ENCODE measurements around the gene CTSW. TPM values are rescaled to one million over a fixed set of nuclear protein-coding genes. Genes with fewer than 3 reads are reported as not detected.
"Not testable (repeated sequence)": the region's sequence is repeated elsewhere in the genome, so short reads cannot be mapped to it uniquely, and the experiment has no call there.

The CTSW gene, protein sequence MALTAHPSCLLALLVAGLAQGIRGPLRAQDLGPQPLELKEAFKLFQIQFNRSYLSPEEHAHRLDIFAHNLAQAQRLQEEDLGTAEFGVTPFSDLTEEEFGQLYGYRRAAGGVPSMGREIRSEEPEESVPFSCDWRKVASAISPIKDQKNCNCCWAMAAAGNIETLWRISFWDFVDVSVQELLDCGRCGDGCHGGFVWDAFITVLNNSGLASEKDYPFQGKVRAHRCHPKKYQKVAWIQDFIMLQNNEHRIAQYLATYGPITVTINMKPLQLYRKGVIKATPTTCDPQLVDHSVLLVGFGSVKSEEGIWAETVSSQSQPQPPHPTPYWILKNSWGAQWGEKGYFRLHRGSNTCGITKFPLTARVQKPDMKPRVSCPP
- 1 to 10 TPM in 1 of 4 donors, under 1 TPM in 3; 0.45 to 1.7 (median 0.64) TPM for total RNA-seq
- polyA plus RNA-seq: 0.79 TPM
- long read RNA-seq, donor 1, partial matches to known transcripts: 0 of 1 reads
- long read RNA-seq, donor 1, other reads (novel, unspliced or antisense): 0 of 1 reads
- long read RNA-seq, donor 2, partial matches to known transcripts: 0 of 1 reads
- long read RNA-seq, donor 2, other reads (novel, unspliced or antisense): 1 of 1 reads
- long read RNA-seq, donor 3: 0 reads
- long read RNA-seq, donor 4, partial matches to known transcripts: 0 of 2 reads
- long read RNA-seq, donor 4, other reads (novel, unspliced or antisense): 2 of 2 reads

DNA sequence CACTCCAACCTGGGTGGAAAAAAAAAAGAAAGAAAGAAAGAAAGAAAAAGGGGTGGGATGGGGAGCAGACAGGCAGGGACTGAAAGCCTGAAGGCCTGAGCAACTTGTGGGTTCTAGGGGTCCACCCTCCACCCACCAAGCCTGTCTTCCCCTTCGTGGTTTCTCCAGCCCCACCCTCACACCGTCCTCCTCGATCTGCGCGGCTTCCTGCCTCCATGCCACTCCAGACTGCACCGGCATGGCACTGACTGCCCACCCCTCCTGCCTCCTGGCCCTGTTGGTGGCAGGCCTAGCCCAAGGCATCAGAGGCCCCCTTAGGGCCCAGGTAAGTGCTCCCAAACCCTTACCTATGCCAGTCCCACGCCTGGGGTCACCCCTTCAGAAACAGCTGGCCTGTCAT lies at the start of gene CTSW:
Gene CTSW (plus strand): TSS at position 221 of the 400 bp plus-strand sequence. CDS start 18 bp downstream, at position 239.
- WGBS: 41% methylated on average over 7 of the region's 7 CpGs
- DNase-seq (peak in 2 of 3 donors; percentile 53 to 66), ATAC-seq (no peak)
- intact Hi-C loops (cut with DNase I): loop anchor here in 2 of 4 donors (5.0 to 10.0 kb wide), 2 partner anchors 85 to 108 kb away; partner anchors contain the start of gene SART1 (in 1 of the 2)
- Histone ChIP-seq H3K4me1 (ENCODE audit: control insufficient read depth, insufficient read depth, low read length) (no peaks in the 10 kb centered on the region), H3K9me3 (ENCODE audit: control insufficient read depth, low read length) (no peaks in the 10 kb centered on the region), H3K4me3 (ENCODE audit: low read length) (no peak within 1 kb of the TSS), H3K27ac (ENCODE audit: low read length) (no peak within 1 kb of the TSS), H3K27me3 (ENCODE audit: control insufficient read depth, insufficient read depth) (no peaks in the 10 kb centered on the region)

DNA sequence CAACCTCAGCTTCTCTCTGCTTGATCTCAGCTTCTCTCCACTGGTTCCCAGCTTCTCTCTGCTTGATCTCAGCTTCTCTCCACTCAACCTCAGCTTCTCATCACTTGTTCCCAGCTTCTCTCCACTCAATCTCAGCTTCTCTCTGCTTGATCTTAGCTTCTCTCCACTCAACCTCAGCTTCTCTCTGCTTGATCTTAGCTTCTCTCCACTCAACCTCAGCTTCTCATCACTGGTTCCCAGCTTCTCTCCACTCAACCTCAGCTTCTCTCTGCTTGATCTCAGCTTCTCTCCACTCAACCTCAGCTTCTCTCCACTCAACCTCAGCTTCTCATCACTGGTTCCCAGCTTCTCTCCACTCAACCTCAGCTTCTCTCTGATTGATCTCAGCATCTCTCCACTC lies 47.4 kb upstream of the CTSW start:
- H3K27ac ChIP-seq (ENCODE audit: low read length); H3K27me3 ChIP-seq (ENCODE audit: control insufficient read depth, insufficient read depth); H3K4me1 ChIP-seq (ENCODE audit: control insufficient read depth, insufficient read depth, low read length); H3K9me3 ChIP-seq (ENCODE audit: control insufficient read depth, low read length); ATAC-seq; DNase-seq; intact Hi-C loops (cut with DNase I); H3K4me3 ChIP-seq (ENCODE audit: low read length): not testable (repeated sequence)

DNA sequence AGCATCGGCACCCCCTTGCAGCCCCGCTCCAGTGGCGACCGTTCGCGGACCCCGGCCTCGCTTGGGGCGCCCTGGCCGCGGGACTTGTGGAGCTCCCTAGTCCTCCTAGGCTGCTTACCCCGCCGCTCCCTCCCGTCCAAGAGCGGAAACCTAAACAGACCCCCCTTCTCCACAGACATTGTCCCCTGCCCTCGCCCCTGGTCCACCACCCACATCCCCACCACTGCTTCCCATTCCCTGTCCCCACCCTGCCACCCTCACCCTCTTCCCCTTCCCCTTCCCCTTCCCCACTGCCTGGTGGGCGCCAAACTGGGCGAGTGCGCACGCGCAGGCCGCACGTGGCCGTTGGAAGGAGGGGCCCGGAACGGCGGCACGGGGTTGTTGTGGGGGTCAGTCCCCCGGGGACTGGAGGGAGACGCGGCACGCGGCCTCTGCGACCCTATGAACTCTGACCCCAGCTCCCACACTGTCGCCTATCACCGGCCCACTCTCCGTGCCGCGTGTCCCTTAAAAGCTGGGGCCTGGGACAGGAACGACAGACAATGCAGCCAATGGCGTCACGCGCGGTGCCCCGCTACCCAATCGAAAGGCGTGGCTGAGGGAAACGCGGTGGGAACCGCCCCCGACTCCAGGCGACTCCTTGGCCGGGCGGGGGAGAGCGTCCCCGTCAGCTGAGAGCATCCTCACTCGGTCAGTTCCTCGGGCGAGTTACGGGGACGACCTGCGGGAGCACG lies 46.2 kb upstream of the CTSW start, which contains the start of gene SNX32:
Gene SNX32 (plus strand): TSS at position 667 of the 734 bp plus-strand sequence. CDS start 103 bp downstream, outside the sequence.
- peak; percentile 100 for ATAC-seq
- Histone ChIP-seq H3K4me3 (ENCODE audit: low read length) (peak within 1 kb of the TSS; percentile 45), H3K27me3 (ENCODE audit: control insufficient read depth, insufficient read depth) (no peaks in the 10 kb centered on the region), H3K27ac (ENCODE audit: low read length) (no peak within 1 kb of the TSS), H3K4me1 (ENCODE audit: control insufficient read depth, insufficient read depth, low read length) (peaks cover 4% of the 10 kb centered on the region), H3K9me3 (ENCODE audit: control insufficient read depth, low read length) (no peaks in the 10 kb centered on the region)
- under 1% methylated on average over 63 of the region's 63 CpGs for WGBS
- peak; percentile 96 to 99 (median 98) for DNase-seq
- intact Hi-C loops (cut with DNase I): no loop called here

DNA sequence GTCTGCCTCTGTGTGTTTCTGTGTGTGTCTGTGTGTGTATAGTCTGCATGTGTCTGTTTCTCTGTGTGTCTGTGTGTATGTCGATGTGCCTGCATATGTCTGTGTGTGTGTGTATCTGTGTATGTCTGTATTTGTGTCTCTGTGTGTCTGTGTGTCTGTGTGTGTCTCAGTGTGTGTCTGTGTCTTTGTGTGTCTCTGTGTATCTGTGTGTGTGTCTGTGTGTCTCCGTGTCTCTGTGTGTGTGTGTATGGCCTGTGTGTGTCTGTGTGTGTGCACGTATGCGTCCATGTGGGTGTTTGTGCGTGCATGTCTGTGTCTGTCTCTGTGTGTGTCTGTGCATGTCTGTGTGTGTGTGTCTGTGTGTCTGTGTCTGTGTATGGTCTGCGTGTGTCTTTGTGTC lies 45.4 kb upstream of the CTSW start:
- Histone ChIP-seq H3K4me3 (ENCODE audit: low read length) (peak overlapping the region; percentile 0), H3K4me1 (ENCODE audit: control insufficient read depth, insufficient read depth, low read length) (peaks cover 4% of the 10 kb centered on the region), H3K27ac (ENCODE audit: low read length) (no peak overlapping the region), H3K9me3 (ENCODE audit: control insufficient read depth, low read length) (no peaks in the 10 kb centered on the region), H3K27me3 (ENCODE audit: control insufficient read depth, insufficient read depth) (no peaks in the 10 kb centered on the region)
- ATAC-seq (no peak), DNase-seq (no peak)
- WGBS: 35% methylated on average over 6 of the region's 6 CpGs
- intact Hi-C loops (cut with DNase I): no loop called here

DNA sequence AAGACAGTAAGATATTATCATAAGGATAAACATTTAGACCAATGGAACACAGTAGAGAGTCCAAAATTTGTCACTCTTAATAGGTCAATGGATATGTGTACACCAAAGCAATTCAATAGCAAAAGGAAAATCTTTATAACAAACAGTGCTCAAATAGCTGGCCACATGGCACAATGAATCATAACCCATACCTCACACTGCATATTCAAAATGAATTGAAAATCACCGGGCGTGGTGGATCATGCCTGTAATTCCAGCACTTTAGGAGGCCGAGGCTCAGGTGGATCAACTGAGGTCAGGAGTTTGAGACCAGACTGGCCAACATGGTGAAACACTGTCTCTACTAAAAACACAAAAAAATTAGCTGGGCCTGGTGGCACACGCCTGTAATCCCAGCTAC lies 37.5 kb upstream of the CTSW start:
- Histone ChIP-seq H3K4me3 (ENCODE audit: low read length) (no peak overlapping the region), H3K27ac (ENCODE audit: low read length) (no peak overlapping the region), H3K27me3 (ENCODE audit: control insufficient read depth, insufficient read depth) (no peaks in the 10 kb centered on the region), H3K4me1 (ENCODE audit: control insufficient read depth, insufficient read depth, low read length) (no peaks in the 10 kb centered on the region), H3K9me3 (ENCODE audit: control insufficient read depth, low read length) (no peaks in the 10 kb centered on the region)
- DNase-seq (no peak), ATAC-seq (no peak)
- WGBS: 93% methylated on average over 4 of the region's 4 CpGs
- intact Hi-C loops (cut with DNase I): no loop called here

DNA sequence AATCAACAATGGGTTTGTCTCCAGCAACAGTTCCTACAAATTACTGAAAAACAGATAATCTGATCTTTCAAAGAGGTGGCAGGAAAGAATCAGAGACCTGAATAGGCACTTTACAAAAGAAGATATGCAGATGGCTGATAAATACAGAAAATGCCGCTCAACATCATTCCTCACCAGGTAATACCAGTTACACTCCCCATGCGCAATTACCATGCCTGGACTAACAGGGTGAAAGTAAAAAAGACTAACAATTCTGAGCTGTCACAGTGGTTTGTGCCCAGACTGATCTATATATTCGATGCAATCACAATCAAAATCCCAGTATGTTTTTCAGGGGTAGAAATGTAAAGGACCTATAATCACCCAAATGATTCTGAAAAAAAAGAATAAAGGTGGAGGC lies 35.8 kb upstream of the CTSW start:
- WGBS: 92% methylated on average over 3 of the region's 3 CpGs
- Histone ChIP-seq H3K4me1 (ENCODE audit: control insufficient read depth, insufficient read depth, low read length) (no peaks in the 10 kb centered on the region), H3K27me3 (ENCODE audit: control insufficient read depth, insufficient read depth) (no peaks in the 10 kb centered on the region), H3K4me3 (ENCODE audit: low read length) (no peak overlapping the region), H3K9me3 (ENCODE audit: control insufficient read depth, low read length) (no peaks in the 10 kb centered on the region), H3K27ac (ENCODE audit: low read length) (no peak overlapping the region)
- ATAC-seq (no peak), DNase-seq (no peak)
- intact Hi-C loops (cut with DNase I): no loop called here

DNA sequence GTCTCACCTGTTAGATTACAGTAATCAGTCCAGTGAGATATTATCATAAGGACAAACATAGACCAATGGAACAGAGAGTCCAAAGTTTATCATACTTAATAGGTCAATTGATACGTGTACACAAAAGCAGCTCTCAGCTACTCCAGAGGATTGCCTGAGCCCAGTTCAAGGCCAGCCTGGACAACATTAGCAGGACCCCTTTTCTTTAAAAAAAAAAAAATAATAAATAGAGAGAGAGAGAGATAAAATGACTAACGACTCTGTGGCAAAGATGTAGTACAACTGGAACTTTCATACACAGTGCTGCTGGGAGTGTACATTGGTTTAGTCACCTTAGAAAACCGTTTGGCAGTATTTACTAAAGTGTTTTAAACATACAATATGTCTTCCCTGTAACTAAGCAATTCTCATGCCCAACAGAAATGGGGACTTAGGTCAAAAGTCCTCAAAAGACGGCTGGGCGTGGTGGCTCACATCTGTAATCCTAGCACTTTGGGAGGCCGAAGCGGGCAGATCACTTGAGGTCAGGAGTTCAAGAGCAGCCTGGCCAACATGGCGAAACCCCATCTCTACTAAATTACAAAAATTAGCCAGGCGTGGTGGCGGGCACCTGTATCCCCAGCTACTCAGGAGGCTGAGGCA lies 35.3 kb upstream of the CTSW start:
- no peaks in the 10 kb centered on the region for H3K27me3 ChIP-seq (ENCODE audit: control insufficient read depth, insufficient read depth)
- DNase-seq (no peak), ATAC-seq (no peak)
- WGBS: 88% methylated on average over 10 of the region's 10 CpGs
- no peak overlapping the region for H3K27ac ChIP-seq (ENCODE audit: low read length)
- no peak overlapping the region for H3K4me3 ChIP-seq (ENCODE audit: low read length)
- no peaks in the 10 kb centered on the region for H3K9me3 ChIP-seq (ENCODE audit: control insufficient read depth, low read length)
- intact Hi-C loops (cut with DNase I): no loop called here
- no peaks in the 10 kb centered on the region for H3K4me1 ChIP-seq (ENCODE audit: control insufficient read depth, insufficient read depth, low read length)

DNA sequence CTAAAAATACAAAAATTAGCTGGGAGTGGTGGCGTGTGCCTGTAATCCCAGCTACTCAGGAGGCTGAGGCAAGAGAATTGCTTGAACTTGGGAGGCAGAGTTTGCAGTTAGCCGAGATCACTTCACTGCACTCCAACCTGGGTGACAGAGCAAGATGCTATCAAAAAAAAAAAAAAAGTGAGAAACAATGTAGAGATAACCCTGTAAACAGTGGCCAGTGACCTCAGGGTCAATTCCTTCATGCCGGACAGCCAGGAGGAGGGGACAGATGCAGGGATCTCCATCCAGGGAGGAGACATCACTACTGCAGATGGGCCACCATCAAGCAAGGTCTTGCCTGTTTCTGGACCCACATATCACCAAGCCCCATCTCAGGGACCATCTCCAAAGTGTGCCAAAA lies 31.9 kb upstream of the CTSW start:
- 67% methylated on average over 3 of the region's 3 CpGs for WGBS
- Histone ChIP-seq H3K4me3 (ENCODE audit: low read length) (no peak overlapping the region), H3K4me1 (ENCODE audit: control insufficient read depth, insufficient read depth, low read length) (no peaks in the 10 kb centered on the region), H3K27me3 (ENCODE audit: control insufficient read depth, insufficient read depth) (no peaks in the 10 kb centered on the region), H3K27ac (ENCODE audit: low read length) (no peak overlapping the region), H3K9me3 (ENCODE audit: control insufficient read depth, low read length) (no peaks in the 10 kb centered on the region)
- no peak for DNase-seq
- no peak for ATAC-seq
- intact Hi-C loops (cut with DNase I): no loop called here

DNA sequence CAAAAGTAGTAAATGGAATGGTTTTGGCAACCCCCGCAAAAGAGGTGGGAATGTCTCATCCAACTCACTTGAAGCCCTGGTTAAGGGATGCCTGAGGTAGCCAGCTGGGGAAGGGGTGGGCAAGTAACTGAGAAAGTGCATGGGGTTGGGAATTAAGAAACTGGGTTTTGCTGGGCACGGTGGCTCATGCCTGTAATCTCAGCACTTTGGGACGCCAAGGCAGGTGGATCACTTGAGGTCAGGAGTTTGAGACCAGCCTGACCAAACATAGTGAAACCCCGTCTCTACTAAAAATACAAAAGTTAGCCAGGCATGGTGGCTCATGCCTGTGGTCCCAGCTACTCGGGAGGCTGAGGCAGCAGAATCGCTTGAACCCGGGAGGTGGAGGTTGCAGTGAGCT lies 30.9 kb upstream of the CTSW start:
- H3K4me1 ChIP-seq (ENCODE audit: control insufficient read depth, insufficient read depth, low read length); intact Hi-C loops (cut with DNase I); H3K4me3 ChIP-seq (ENCODE audit: low read length); H3K9me3 ChIP-seq (ENCODE audit: control insufficient read depth, low read length); ATAC-seq; DNase-seq; H3K27ac ChIP-seq (ENCODE audit: low read length); H3K27me3 ChIP-seq (ENCODE audit: control insufficient read depth, insufficient read depth): not testable (repeated sequence)
- WGBS: 61% methylated on average over 7 of the region's 7 CpGs

DNA sequence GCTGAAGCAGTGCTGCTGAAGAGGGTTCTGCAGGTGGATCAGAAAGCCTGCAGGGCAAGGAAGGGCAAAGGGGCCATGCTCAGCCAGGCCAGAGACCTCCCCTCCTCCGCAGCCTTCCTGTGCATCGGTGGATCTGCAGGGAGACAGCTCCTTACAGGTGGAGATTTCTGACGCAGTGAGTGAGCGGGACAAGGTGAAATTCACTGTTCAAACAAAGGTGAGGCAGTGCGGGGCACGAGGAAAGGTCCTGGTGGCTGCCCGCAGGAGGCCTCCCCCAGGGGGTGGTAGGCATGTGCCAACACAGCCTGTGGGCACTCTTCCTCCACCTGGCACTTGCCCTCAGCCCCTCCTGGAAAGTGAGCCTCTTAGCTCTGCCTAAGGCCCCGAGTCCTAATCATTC lies 30.3 kb upstream of the CTSW start:
- Histone ChIP-seq H3K4me1 (ENCODE audit: control insufficient read depth, insufficient read depth, low read length) (no peaks in the 10 kb centered on the region), H3K9me3 (ENCODE audit: control insufficient read depth, low read length) (no peaks in the 10 kb centered on the region), H3K4me3 (ENCODE audit: low read length) (no peak overlapping the region), H3K27me3 (ENCODE audit: control insufficient read depth, insufficient read depth) (no peaks in the 10 kb centered on the region), H3K27ac (ENCODE audit: low read length) (no peak overlapping the region)
- 67% methylated on average over 8 of the region's 8 CpGs for WGBS
- ATAC-seq (no peak), DNase-seq (peak in 1 of 3 donors; percentile 29)
- intact Hi-C loops (cut with DNase I): no loop called here
